Neural cell (in vitro differentiated cells): ENCODE results near the gene TTPAL.

Experiments used
- CTCF ChIP-seq: fragments of 450-650 bp; IDR thresholded peaks from 2 replicates; pipeline ENCODE4 v1.5.1; 2014; ENCODE audit warnings: antibody characterized with exemption, mild to moderate bottlenecking, moderate library complexity; ENCODE audit not compliant: poor library complexity, severe bottlenecking
- EP300 ChIP-seq: fragments of 450-650 bp; conservative IDR thresholded peaks from 2 replicates; pipeline ENCODE4 v1.6.1; 2014; ENCODE audit warnings: antibody characterized with exemption, mild to moderate bottlenecking, moderate library complexity; ENCODE audit not compliant: poor library complexity, severe bottlenecking
- EZH2 ChIP-seq: fragments of 200-600, 300-800 bp; shearing (Covaris generic), sonication (generic); IDR thresholded peaks from 2 replicates; pipeline ENCODE4 v1.6.1; 2014; ENCODE audit warnings: antibody characterized with exemption, low read length, borderline replicate concordance, mild to moderate bottlenecking; ENCODE audit not compliant: insufficient read depth, poor library complexity, severe bottlenecking
- MXI1 ChIP-seq: fragments of 450-650 bp; conservative IDR thresholded peaks from 2 replicates; pipeline ENCODE4 v1.6.1; 2014; ENCODE audit warnings: antibody characterized with exemption, mild to moderate bottlenecking; ENCODE audit not compliant: poor library complexity, severe bottlenecking
- POLR2AphosphoS5 ChIP-seq: IDR thresholded peaks from 2 replicates; pipeline ENCODE4 v1.6.1; 2012
- RAD21 ChIP-seq: fragments of 450-650 bp; conservative IDR thresholded peaks from 2 replicates; pipeline ENCODE4 v1.6.1; 2014; ENCODE audit warnings: antibody characterized with exemption, mild to moderate bottlenecking, moderate library complexity
- REST ChIP-seq: IDR thresholded peaks from 2 replicates; pipeline ENCODE4 v1.6.1; 2012; ENCODE audit warnings: borderline replicate concordance
- SMC3 ChIP-seq: fragments of 450-650 bp; conservative IDR thresholded peaks from 2 replicates; pipeline ENCODE4 v1.6.1; 2014; ENCODE audit warnings: antibody characterized with exemption, mild to moderate bottlenecking, moderate library complexity; ENCODE audit not compliant: poor library complexity
- TAF1 ChIP-seq: IDR thresholded peaks from 2 replicates; pipeline ENCODE4 v1.6.1; 2012; ENCODE audit warnings: low read depth

GRCh38 chr20:44457016-44457415 lies 18.7 kb upstream of the TTPAL start:
- TF ChIP-seq EP300 (no peak), TAF1 (no peak), CTCF (no peak), MXI1 (no peak), REST (no peak), SMC3 (no peak), EZH2 (no peak), RAD21 (no peak), POLR2AphosphoS5 (no peak)
